Ovary (tissue), 3 donors: Measurements from ENCODE around the gene PSMC1.

Experiments used
- EP300 ChIP-seq: sonication (generic); formaldehyde crosslinking; IDR thresholded peaks from one replicate; pipeline ENCODE4 v1.6.1; 2017; ENCODE audit warnings: antibody characterized with exemption
- POLR2A ChIP-seq: fragments of 450-650 bp; IDR thresholded peaks from one replicate; pipeline ENCODE4 v1.6.1; 2017; ENCODE audit warnings: antibody characterized with exemption, mild to moderate bottlenecking, moderate library complexity
- TF ChIP-seq, protein P1 (sequence below), 3 donors: fragments of 450-650 bp in 2 of 3; fragments of 200-600 bp in 1 of 3; IDR thresholded peaks; one replicate each; pipeline versions ENCODE4 v1.5.1 to v1.8.0; 2016 to 2022; ENCODE audit warnings: antibody characterized with exemption in 3 of 3, mild to moderate bottlenecking in 1 of 3
- donor health status: DM: no; HTN: no; CAD: no.

DNA sequence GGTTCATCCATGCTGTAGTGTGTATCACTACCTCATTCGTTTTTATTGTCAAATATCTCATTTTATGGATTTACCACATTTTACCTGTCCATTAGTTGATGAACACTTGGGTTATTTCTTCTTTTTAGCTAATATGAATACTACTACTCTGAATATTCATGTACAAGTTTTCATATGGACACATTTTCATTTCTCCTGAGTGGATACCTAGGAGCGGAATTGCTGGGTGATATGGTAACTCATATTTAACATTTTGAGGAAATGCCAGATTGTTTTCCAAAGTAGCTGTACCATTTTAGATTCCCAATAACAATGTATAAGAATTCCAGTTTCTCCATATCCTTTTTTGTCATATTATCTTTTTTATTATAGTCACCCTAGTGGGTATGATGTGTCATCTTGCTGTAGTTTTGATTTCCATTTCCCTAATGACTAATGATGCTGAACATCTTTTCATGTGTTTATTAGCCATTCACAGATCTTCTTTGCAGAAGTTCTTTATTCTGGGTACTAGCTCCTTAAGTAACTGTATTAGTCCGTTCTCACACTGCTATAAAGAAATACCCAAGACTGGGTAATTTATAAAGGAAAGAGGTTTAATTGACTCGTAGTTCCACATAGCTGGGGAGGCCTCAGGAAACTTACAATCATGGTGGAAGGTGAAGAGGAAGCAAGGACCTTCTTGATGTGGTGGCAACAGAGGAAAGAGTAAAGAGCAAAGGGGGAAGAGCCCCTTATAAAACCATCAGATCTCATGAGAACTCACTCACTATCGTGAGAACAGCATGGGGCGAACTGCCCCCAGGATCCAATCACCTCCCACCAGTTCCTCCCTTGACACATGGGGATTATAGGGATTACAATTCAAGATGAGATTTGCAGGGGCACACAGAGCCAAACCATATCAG is 63.5 kb downstream of the PSMC1 start:
- TF ChIP-seq POLR2A (no peak), EP300 (no peak)
- TF ChIP-seq, protein P1, sequence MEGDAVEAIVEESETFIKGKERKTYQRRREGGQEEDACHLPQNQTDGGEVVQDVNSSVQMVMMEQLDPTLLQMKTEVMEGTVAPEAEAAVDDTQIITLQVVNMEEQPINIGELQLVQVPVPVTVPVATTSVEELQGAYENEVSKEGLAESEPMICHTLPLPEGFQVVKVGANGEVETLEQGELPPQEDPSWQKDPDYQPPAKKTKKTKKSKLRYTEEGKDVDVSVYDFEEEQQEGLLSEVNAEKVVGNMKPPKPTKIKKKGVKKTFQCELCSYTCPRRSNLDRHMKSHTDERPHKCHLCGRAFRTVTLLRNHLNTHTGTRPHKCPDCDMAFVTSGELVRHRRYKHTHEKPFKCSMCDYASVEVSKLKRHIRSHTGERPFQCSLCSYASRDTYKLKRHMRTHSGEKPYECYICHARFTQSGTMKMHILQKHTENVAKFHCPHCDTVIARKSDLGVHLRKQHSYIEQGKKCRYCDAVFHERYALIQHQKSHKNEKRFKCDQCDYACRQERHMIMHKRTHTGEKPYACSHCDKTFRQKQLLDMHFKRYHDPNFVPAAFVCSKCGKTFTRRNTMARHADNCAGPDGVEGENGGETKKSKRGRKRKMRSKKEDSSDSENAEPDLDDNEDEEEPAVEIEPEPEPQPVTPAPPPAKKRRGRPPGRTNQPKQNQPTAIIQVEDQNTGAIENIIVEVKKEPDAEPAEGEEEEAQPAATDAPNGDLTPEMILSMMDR (IDR thresholded peaks at IDR 0.05): no peak
